SK-N-SH (cell line): ENCODE measurements around the gene GNG13. TPM values are rescaled to one million over a fixed set of nuclear protein-coding genes. Genes with fewer than 3 reads are reported as not detected.

ENCODE experiments used
- CTCF ChIA-PET: fragments of 300-600, 350-600 bp; formaldehyde crosslinking; extraction: SDS; loops from one replicate; lab custom pipeline; 2021; lab: Yijun Ruan, JAX
- POLR2A ChIA-PET: fragments of 350-600 bp; sonication (Branson Sonifier 250); formaldehyde crosslinking; extraction: SDS; loops from one replicate; lab custom pipeline; 2020; ENCODE audit warnings: antibody characterized with exemption, inconsistent platforms; lab: Yijun Ruan, JAX
- DNase-seq: peaks from one replicate; pipeline ENCODE4 v3.0.0; 2012
- H2AFZ ChIP-seq: fragments of 200-600 bp; sonication (generic); 2 replicates; pipeline ENCODE4 v1.8.1; 2016; ENCODE audit warnings: antibody characterized with exemption, mild to moderate bottlenecking, low read depth
- H3F3A ChIP-seq: fragments of 200-600 bp; sonication (generic); replicated peaks from 2 replicates; pipeline ENCODE3; 2016; ENCODE audit warnings: antibody characterized with exemption, mild to moderate bottlenecking; ENCODE audit not compliant: insufficient read depth
- H3K27ac ChIP-seq, 2 experiments: fragments of 200-500 bp in 1 of 2; fragments of 200-600 bp in 1 of 2; sonication (Bioruptor generic) in 1 of 2; sonication (generic), shearing (Covaris generic) in 1 of 2; 2 replicates each; pipeline versions ENCODE4 v1.5.1 to v1.6.1; 2014 to 2016; ENCODE audit warnings: low read depth in 2 of 2, inconsistent platforms in 1 of 2, low read length in 1 of 2, mild to moderate bottlenecking in 1 of 2, mixed read lengths in 1 of 2
- H3K27me3 ChIP-seq: fragments of 200-600 bp; sonication (generic), shearing (Covaris generic); 2 replicates; pipeline ENCODE4 v1.6.1; 2016; ENCODE audit warnings: mixed run types; ENCODE audit not compliant: insufficient read depth
- H3K36me3 ChIP-seq, 2 experiments: fragments of 200-500 bp in 1 of 2; fragments of 200-600 bp in 1 of 2; sonication (Bioruptor generic) in 1 of 2; sonication (generic) in 1 of 2; replicated peaks in 1 of 2; 2 replicates each; pipeline versions ENCODE3 to v1.5.1; 2014 to 2016; ENCODE audit warnings: low read length in 1 of 2, mild to moderate bottlenecking in 1 of 2; ENCODE audit not compliant: insufficient read depth in 2 of 2, control insufficient read depth in 1 of 2
- H3K4me1 ChIP-seq, 2 experiments: fragments of 200-500 bp in 1 of 2; fragments of 200-600 bp in 1 of 2; sonication (Bioruptor generic) in 1 of 2; sonication (generic), shearing (Covaris generic) in 1 of 2; 2 replicates each; pipeline versions ENCODE4 v1.5.1 to v1.6.1; 2014 to 2016; ENCODE audit warnings: low read depth in 1 of 2, low read length in 1 of 2, mixed run types in 1 of 2; ENCODE audit not compliant: insufficient read depth in 2 of 2, control insufficient read depth in 1 of 2
- H3K4me2 ChIP-seq: fragments of 200-600 bp; sonication (generic), shearing (Covaris generic); 2 replicates; pipeline ENCODE4 v1.6.1; 2017; ENCODE audit warnings: mixed run types
- H3K4me3 ChIP-seq, 2 experiments: fragments of 200-500 bp in 1 of 2; fragments of 200-600 bp in 1 of 2; sonication (Bioruptor generic) in 1 of 2; sonication (generic), shearing (Covaris generic) in 1 of 2; 2 replicates each; pipeline versions ENCODE4 v1.5.1 to v1.8.1; 2014 to 2016; ENCODE audit warnings: low read depth in 2 of 2, inconsistent platforms in 1 of 2, low read length in 1 of 2, mild to moderate bottlenecking in 1 of 2, mixed read lengths in 1 of 2, moderate library complexity in 1 of 2
- H3K79me2 ChIP-seq: fragments of 200-600 bp; sonication (generic); 2 replicates; pipeline ENCODE4 v1.8.1; 2017; ENCODE audit warnings: mild to moderate bottlenecking; ENCODE audit not compliant: insufficient read depth
- H3K9ac ChIP-seq: fragments of 200-600 bp; sonication (generic); 2 replicates; pipeline ENCODE4 v1.6.1; 2017; ENCODE audit warnings: mixed run types
- H3K9me2 ChIP-seq: fragments of 200-600 bp; sonication (generic); 2 replicates; pipeline ENCODE4 v1.6.1; 2017; ENCODE audit warnings: mixed run types
- H3K9me3 ChIP-seq: fragments of 200-600 bp; sonication (generic); 2 replicates; pipeline ENCODE4 v1.6.1; 2017; ENCODE audit warnings: mixed run types, mild to moderate bottlenecking, moderate library complexity
- H4K20me1 ChIP-seq: fragments of 200-600 bp; sonication (generic); 2 replicates; pipeline ENCODE4 v1.6.1; 2017; ENCODE audit warnings: mild to moderate bottlenecking, mixed run types; ENCODE audit not compliant: insufficient read depth
- EP300 ChIP-seq, 2 experiments: IDR thresholded peaks; 2 replicates each; pipeline versions ENCODE4 v1.4.0 to v1.6.1; 2012; ENCODE audit warnings: borderline replicate concordance in 1 of 2, low read depth in 1 of 2, low read length in 1 of 2
- EZH2phosphoT487 ChIP-seq: fragments of 200-600 bp; sonication (generic); IDR thresholded peaks from 2 replicates; pipeline ENCODE4 v1.6.1; 2017; ENCODE audit warnings: low read depth, mixed run types, mild to moderate bottlenecking, antibody characterized with exemption, moderate library complexity, borderline replicate concordance
- FOXJ3 ChIP-seq: sonication (generic); formaldehyde crosslinking; IDR thresholded peaks from 2 replicates; pipeline ENCODE4 v1.5.1; 2020; ENCODE audit warnings: mild to moderate bottlenecking, missing genetic modification reagents
- FOXM1 ChIP-seq: IDR thresholded peaks from 2 replicates; pipeline ENCODE4 v1.4.0; 2012; ENCODE audit warnings: low read depth, mild to moderate bottlenecking
- GATA2 ChIP-seq: sonication (generic); formaldehyde crosslinking; IDR thresholded peaks from 2 replicates; pipeline ENCODE4 v1.5.0; 2020; ENCODE audit warnings: mild to moderate bottlenecking, missing genetic modification reagents
- IRF3 ChIP-seq: fragments of 150-350 bp; IDR thresholded peaks from 2 replicates; pipeline ENCODE4 v1.6.1; 2016; ENCODE audit warnings: mild to moderate bottlenecking, low read depth, low read length
- MXI1 ChIP-seq: IDR thresholded peaks from 2 replicates; pipeline ENCODE4 v1.6.1; 2012; ENCODE audit warnings: mild to moderate bottlenecking, low read depth, low read length, improper control_type of control experiment
- NRF1 ChIP-seq: IDR thresholded peaks from 2 replicates; pipeline ENCODE4 v1.6.1; 2012; ENCODE audit warnings: low read depth, mild to moderate bottlenecking, low read length
- PBX3 ChIP-seq: IDR thresholded peaks from 2 replicates; pipeline ENCODE4; 2012
- RAD21 ChIP-seq: IDR thresholded peaks from 2 replicates; pipeline ENCODE4 v1.6.1; 2012; ENCODE audit warnings: mild to moderate bottlenecking, low read length
- REST ChIP-seq: IDR thresholded peaks from 2 replicates; pipeline ENCODE4 v1.6.1; 2012; ENCODE audit warnings: mild to moderate bottlenecking, low read depth, low read length, moderate library complexity
- RFX5 ChIP-seq: IDR thresholded peaks from 2 replicates; pipeline ENCODE4 v1.6.1; 2012; ENCODE audit warnings: mild to moderate bottlenecking, improper control_type of control experiment, low read length
- RXRA ChIP-seq: IDR thresholded peaks from 2 replicates; pipeline ENCODE4 v1.4.0; 2012; ENCODE audit warnings: low read depth, mild to moderate bottlenecking, borderline replicate concordance
- SIN3A ChIP-seq: IDR thresholded peaks from 2 replicates; pipeline ENCODE4 v1.6.1; 2012; ENCODE audit warnings: low read depth, mild to moderate bottlenecking, low read length, moderate library complexity, borderline replicate concordance
- SMC3 ChIP-seq: IDR thresholded peaks from 2 replicates; pipeline ENCODE4 v1.6.1; 2012; ENCODE audit warnings: low read depth, low read length, improper control_type of control experiment
- USF1 ChIP-seq: IDR thresholded peaks from 2 replicates; pipeline ENCODE4 v1.4.0; 2012; ENCODE audit warnings: low read depth, borderline replicate concordance
- USF2 ChIP-seq: fragments of 150-350 bp; IDR thresholded peaks from 2 replicates; pipeline ENCODE4 v1.6.1; 2017; ENCODE audit warnings: antibody characterized with exemption, low read length, low read depth, borderline replicate concordance
- ZBTB33 ChIP-seq: IDR thresholded peaks from 2 replicates; pipeline ENCODE4 v1.4.0; 2012; ENCODE audit warnings: low read depth, borderline replicate concordance
- WGBS: methylation state at CpG from one replicate; pipeline ENCODE4 v1.1.6; 2017; ENCODE audit warnings: low lambda C conversion rate; 5-methylcytosine and 5-hydroxymethylcytosine counted together
- polyA plus RNA-seq, 3 experiments: library from polyadenylated mRNA; depleted of rRNA; stranded (reverse); fragments of >200 nt; gene quantifications; 2 replicates each; pipeline ENCODE4 v1.2.3, GENCODE V29; 2012

Gene GNG13
- polyA plus RNA-seq, 1 of the 3 experiments (the other 2 are of a cell fraction), result not detected

GRCh38 chr16:841455-842060, 41.0 kb upstream of the GNG13 start:
- DNase-seq, result no peak
- H3K9me2 ChIP-seq, result no peaks in the 10 kb centered on the region

More at GRCh38 chr16:841455-842060, 41.0 kb upstream of the GNG13 start:
- Histone ChIP-seq H3K9ac (no peak overlapping the region), H3K27ac (no peak overlapping the region), H4K20me1 (no peaks in the 10 kb centered on the region), H3K27me3 (peaks cover 76% of the 10 kb centered on the region), H3K79me2 (no peaks in the 10 kb centered on the region), H3K36me3 (no peaks in the 10 kb centered on the region), H2AFZ (no peak overlapping the region), H3K4me2 (no peak overlapping the region), H3K4me1 (no peaks in the 10 kb centered on the region), H3F3A (no peaks in the 10 kb centered on the region), H3K9me3 (0 out of 2 replicates have a peak, but pooled peaks cover under 1% of the 10 kb centered on the region), H3K4me3 (no peak overlapping the region)
- ChIA-PET CTCF (no interaction called here), POLR2A (no interaction called here)
- no peak for TF ChIP-seq EZH2phosphoT487
- TF ChIP-seq FOXJ3 (CRISPR knock-in tag), result no peak
- no peak for TF ChIP-seq REST
- TF ChIP-seq SIN3A, result no peak
- no peak for TF ChIP-seq USF2
- TF ChIP-seq MXI1, result no peak
- TF ChIP-seq GATA2 (CRISPR knock-in tag), result no peak
- TF ChIP-seq RAD21, result no peak
- no peak for TF ChIP-seq RXRA
- no peak for TF ChIP-seq USF1
- no peak for TF ChIP-seq PBX3
- no peak for TF ChIP-seq IRF3
- no peak for TF ChIP-seq ZBTB33
- TF ChIP-seq SMC3, result no peak
- no peak for TF ChIP-seq FOXM1
- no peak for TF ChIP-seq EP300 (IDR thresholded peaks at IDR 0.05; ENCODE audit: borderline replicate concordance in 1 of 2, low read depth in 1 of 2, low read length in 1 of 2)
- TF ChIP-seq NRF1, result no peak
- no peak for TF ChIP-seq RFX5
- WGBS, result 63% methylated on average over 11 of the region's 27 CpGs
